EH (cell line): ENCODE data around the gene TELO2.

Experiments
- DNase-seq: peaks from one replicate; pipeline ENCODE4 v3.0.0-alpha.2; 2015; ENCODE audit warnings: low read depth

Gene TELO2

GRCh38 chr16:1519831-1520230 is 26.7 kb downstream of the TELO2 start:
- no peak for DNase-seq

- no peak for DNase-seq
These were observed 27.3 kb downstream of the TELO2 start for GRCh38 chr16:1520461-1520860.

- peak; percentile 29 for DNase-seq
These were observed 30.6 kb downstream of the TELO2 start for GRCh38 chr16:1523581-1524245.

GRCh38 chr16:1524366-1524765 is 31.2 kb downstream of the TELO2 start:
- no peak for DNase-seq

GRCh38 chr16:1525871-1526607 is 32.9 kb downstream of the TELO2 start:
- no peak for DNase-seq

GRCh38 chr16:1526608-1527555 is 33.7 kb downstream of the TELO2 start:
- DNase-seq, result no peak

- peak; percentile 26 for DNase-seq
These were observed 35.0 kb downstream of the TELO2 start for GRCh38 chr16:1527836-1528811.

GRCh38 chr16:1528921-1529537 is 35.9 kb downstream of the TELO2 start:
- no peak for DNase-seq

- DNase-seq, result no peak
These were observed 37.3 kb downstream of the TELO2 start for GRCh38 chr16:1530349-1530882.

GRCh38 chr16:1530883-1531637 is 37.9 kb downstream of the TELO2 start:
- DNase-seq, result peak; percentile 96

- no peak for DNase-seq
These were observed 38.4 kb downstream of the TELO2 start for GRCh38 chr16:1531638-1531910.

GRCh38 chr16:1532081-1532760 is 39.1 kb downstream of the TELO2 start:
- DNase-seq, result peak; percentile 76

GRCh38 chr16:1532771-1533170 is 39.6 kb downstream of the TELO2 start:
- DNase-seq, result no peak

- DNase-seq, result peak; percentile 94
These were observed 40.3 kb downstream of the TELO2 start, which contains the start of gene TMEM204 for GRCh38 chr16:1533443-1533951. Gene TMEM204 (plus strand): TSS chr16:1533666. CDS start chr16:1534276, 610 bp downstream.

GRCh38 chr16:1534021-1535020 is 41.2 kb downstream of the TELO2 start:
- DNase-seq, result peak; percentile 59

GRCh38 chr16:1535391-1536291 is 42.5 kb downstream of the TELO2 start:
- peak; percentile 51 for DNase-seq

GRCh38 chr16:1536601-1537000 is 43.4 kb downstream of the TELO2 start:
- DNase-seq, result no peak
